GM12873 (cell line): Measurements from ENCODE around the gene R3HDM2.

Experiments
- CTCF ChIP-seq: IDR thresholded peaks from 2 replicates; pipeline ENCODE4 v1.5.1; 2012; ENCODE audit warnings: low read depth, mild to moderate bottlenecking, moderate library complexity, low read length, control low read depth; ENCODE audit not compliant: insufficient read depth; ENCODE audit errors: missing control alignments

Gene R3HDM2

GRCh38 chr12:57434517-57435223, 3.8 kb upstream of the R3HDM2 start, which contains the start of gene INHBC:
TSS of gene INHBC (plus strand) at chr12:57434784. CDS start at chr12:57434887, 103 bp downstream.
- TF ChIP-seq CTCF, result no peak

GRCh38 chr12:57433370-57433769, 2.5 kb upstream of the R3HDM2 start:
- TF ChIP-seq CTCF, result no peak

DNA sequence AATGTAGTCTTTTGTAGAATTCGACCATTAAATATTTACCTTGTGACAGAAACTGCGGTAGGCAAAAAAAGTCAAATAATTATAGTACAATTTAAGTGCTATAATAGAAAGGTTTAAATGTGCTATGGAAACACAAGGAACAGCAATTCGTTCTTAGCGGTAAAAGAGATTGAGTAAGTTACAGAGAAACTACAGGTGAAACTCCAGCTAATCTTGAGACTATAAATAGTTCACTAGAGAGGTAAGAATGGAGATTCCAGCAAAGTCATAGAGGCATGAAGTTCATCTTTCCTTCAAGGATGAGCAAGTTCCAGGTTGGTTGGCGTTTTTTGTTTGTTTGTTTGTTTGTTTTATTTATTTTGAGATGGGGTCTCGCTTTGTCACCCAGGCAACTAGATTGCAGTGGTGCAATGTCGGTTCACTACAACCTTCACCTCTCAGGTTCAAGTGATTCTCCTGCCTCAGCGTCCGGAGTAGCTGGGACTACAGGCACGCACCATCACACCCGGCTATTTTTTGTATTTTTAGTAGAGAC, 878 bp upstream of the R3HDM2 start:
- no peak for TF ChIP-seq CTCF

GRCh38 chr12:57430112-57430930, 522 bp downstream of the R3HDM2 start:
- no peak for TF ChIP-seq CTCF

GRCh38 chr12:57429473-57430111, 1.3 kb downstream of the R3HDM2 start:
- no peak for TF ChIP-seq CTCF

DNA sequence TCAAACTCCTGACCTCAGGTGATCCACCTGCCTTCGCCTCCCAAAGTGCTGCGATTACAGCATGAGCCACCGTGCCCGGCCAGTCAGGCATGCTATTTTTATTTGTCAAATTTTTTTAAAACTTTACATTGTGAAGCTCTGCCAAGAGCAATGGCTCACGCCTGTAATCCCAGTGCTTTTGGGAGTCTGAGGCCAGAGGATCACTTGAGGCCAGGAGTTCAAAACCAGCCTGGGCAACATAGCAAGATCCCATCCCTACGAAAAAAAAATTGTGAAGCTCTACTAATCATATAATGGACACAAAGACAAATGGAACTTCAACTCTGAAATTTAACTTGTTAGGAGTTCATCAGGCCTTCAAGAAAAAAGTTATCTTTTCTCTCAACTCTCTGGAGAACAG, 1.9 kb downstream of the R3HDM2 start:
- no peak for TF ChIP-seq CTCF

- no peak for TF ChIP-seq CTCF
These were observed 10.4 kb downstream of the R3HDM2 start for GRCh38 chr12:57420482-57420881.
